HepG2 (cell line): Measurements from ENCODE around the gene TIMM23. TPM values are rescaled to one million over a fixed set of nuclear protein-coding genes. Genes with fewer than 3 reads are reported as not detected.

Source experiments
- CCAR2 ChIP-seq: fragments of 200-400 bp; formaldehyde crosslinking; optimal IDR thresholded peaks from 2 replicates; pipeline ENCODE3; 2018; ENCODE audit warnings: low read depth, mild to moderate bottlenecking, low read length, moderate library complexity
- DNMT1 ChIP-seq: sonication (generic); formaldehyde crosslinking; IDR thresholded peaks from 2 replicates; pipeline ENCODE4 v1.5.1; 2020; ENCODE audit warnings: mild to moderate bottlenecking, missing genetic modification reagents
- FIP1L1 ChIP-seq: fragments of 200-400 bp; formaldehyde crosslinking; IDR thresholded peaks from 2 replicates; pipeline ENCODE4 v1.6.1; 2018; ENCODE audit warnings: low read depth, mild to moderate bottlenecking, low read length, moderate library complexity, borderline replicate concordance; ENCODE audit not compliant: insufficient read depth
- MED1 ChIP-seq: sonication (generic); formaldehyde crosslinking; IDR thresholded peaks from 2 replicates; pipeline ENCODE4 v1.4.0; 2020; ENCODE audit warnings: missing genetic modification reagents
- SETDB1 ChIP-seq: sonication (generic); formaldehyde crosslinking; IDR thresholded peaks from 2 replicates; pipeline ENCODE4 v1.5.1; 2020; ENCODE audit warnings: missing genetic modification reagents, mild to moderate bottlenecking, borderline replicate concordance
- ZBTB7A ChIP-seq: sonication (generic); formaldehyde crosslinking; IDR thresholded peaks from 2 replicates; pipeline ENCODE4 v1.8.0; 2022; ENCODE audit warnings: mild to moderate bottlenecking, missing genetic modification reagents
- ZNF337 ChIP-seq: sonication (generic); formaldehyde crosslinking; IDR thresholded peaks from 2 replicates; pipeline ENCODE4 v1.5.1; 2020; ENCODE audit warnings: missing genetic modification reagents, low read depth, mild to moderate bottlenecking, borderline replicate concordance
- ZNF383 ChIP-seq: sonication (generic); formaldehyde crosslinking; IDR thresholded peaks from 2 replicates; pipeline ENCODE4 v1.4.0; 2020; ENCODE audit warnings: missing genetic modification reagents, mild to moderate bottlenecking, borderline replicate concordance
- polyA plus RNA-seq, 8 experiments: library from polyadenylated mRNA; depleted of rRNA in 3 of 8; stranded (reverse) in 7 of 8; unstranded in 1 of 8; fragments of >200 nt; fragmentation: Illumina TruSeq in 4 of 8; extraction: Trizol in 4 of 8; gene quantifications; 2 replicates each; pipeline versions ENCODE4 v1.2.1 to v1.2.3, GENCODE V29; 2011 to 2016; ENCODE audit warnings: low read depth in 4 of 8, missing spikeins in 1 of 8, mixed read lengths in 1 of 8; ENCODE audit not compliant: insufficient read depth in 1 of 8
- total RNA-seq, 5 experiments: library from RNA; depleted of rRNA; stranded (reverse); fragments of >200 nt; fragmentation: Illumina TruSeq; extraction: Trizol; gene quantifications; 2 replicates each; pipeline ENCODE4 v1.2.3, GENCODE V29; 2016; ENCODE audit warnings: low read depth in 1 of 5
- TF ChIP-seq, protein P1 (sequence below), 2 experiments: sonication (generic) in 1 of 2; formaldehyde crosslinking in 1 of 2; IDR thresholded peaks; 2 replicates each; pipeline versions ENCODE4 v1.6.1 to v1.9.0; 2014 to 2022; ENCODE audit warnings: antibody characterized with exemption in 1 of 2, borderline replicate concordance in 1 of 2, inconsistent platforms in 1 of 2, low read depth in 1 of 2, missing genetic modification reagents in 1 of 2
- TF ChIP-seq, protein P2 (sequence below): sonication (generic); formaldehyde crosslinking; conservative IDR thresholded peaks from 2 replicates; pipeline ENCODE4 v1.8.1; 2023; ENCODE audit warnings: missing genetic modification reagents
- TF ChIP-seq, protein P3 (sequence below): sonication (generic); formaldehyde crosslinking; IDR thresholded peaks from 2 replicates; pipeline ENCODE4 v1.5.0; 2020; ENCODE audit warnings: missing genetic modification reagents
- TF ChIP-seq, protein P4 (sequence below): sonication (generic); formaldehyde crosslinking; IDR thresholded peaks from 2 replicates; pipeline ENCODE4 v1.9.0; 2021; ENCODE audit warnings: missing genetic modification reagents, borderline replicate concordance
- TF ChIP-seq, protein P5 (sequence below): sonication (generic); formaldehyde crosslinking; IDR thresholded peaks from 2 replicates; pipeline ENCODE4 v1.5.0; 2020; ENCODE audit warnings: mild to moderate bottlenecking, missing genetic modification reagents, moderate library complexity

TIMM23 gene
- total and polyA plus RNA-seq, 2 of the 13 experiments (the other 11 are each of a cell fraction or from before 2014, with no cell fraction given): 80.2 to 98.6 TPM

DNA sequence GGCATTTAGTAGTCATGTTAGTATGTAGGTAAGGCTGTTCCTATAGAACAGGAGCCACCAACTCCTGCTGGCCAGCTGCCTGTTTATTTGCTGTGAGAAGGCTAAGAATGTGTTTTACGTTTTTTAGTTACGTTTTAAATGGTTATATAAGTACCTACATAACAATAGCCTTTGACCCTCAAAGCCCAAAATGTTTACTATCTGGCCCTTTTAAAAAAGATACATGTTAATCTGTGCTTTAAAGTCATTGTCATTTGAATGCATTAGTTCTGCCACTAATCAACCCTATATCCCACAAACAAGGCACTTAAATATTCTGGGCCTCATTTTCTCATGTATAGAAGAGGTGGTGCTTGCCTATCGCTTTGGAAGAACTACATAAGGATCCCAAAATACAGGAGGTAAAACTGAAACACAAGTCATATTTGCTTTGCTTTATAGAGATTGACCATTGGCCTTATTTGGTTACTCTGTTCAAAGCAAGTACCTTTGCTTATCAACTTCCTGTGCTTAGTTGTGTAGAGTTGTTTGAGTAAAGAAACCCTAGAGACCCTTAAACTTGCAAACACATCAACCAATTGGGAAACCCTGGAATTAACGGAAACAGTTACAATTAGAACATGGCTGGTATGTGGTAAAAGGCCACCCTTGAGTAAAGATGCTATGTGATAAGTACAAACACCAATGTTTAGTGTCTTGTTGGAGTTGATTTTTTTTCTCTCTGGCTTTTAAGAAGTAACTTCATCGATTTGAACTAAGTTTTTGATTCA lies 25.9 kb downstream of the TIMM23 start (continued):
- TF ChIP-seq, protein P1, sequence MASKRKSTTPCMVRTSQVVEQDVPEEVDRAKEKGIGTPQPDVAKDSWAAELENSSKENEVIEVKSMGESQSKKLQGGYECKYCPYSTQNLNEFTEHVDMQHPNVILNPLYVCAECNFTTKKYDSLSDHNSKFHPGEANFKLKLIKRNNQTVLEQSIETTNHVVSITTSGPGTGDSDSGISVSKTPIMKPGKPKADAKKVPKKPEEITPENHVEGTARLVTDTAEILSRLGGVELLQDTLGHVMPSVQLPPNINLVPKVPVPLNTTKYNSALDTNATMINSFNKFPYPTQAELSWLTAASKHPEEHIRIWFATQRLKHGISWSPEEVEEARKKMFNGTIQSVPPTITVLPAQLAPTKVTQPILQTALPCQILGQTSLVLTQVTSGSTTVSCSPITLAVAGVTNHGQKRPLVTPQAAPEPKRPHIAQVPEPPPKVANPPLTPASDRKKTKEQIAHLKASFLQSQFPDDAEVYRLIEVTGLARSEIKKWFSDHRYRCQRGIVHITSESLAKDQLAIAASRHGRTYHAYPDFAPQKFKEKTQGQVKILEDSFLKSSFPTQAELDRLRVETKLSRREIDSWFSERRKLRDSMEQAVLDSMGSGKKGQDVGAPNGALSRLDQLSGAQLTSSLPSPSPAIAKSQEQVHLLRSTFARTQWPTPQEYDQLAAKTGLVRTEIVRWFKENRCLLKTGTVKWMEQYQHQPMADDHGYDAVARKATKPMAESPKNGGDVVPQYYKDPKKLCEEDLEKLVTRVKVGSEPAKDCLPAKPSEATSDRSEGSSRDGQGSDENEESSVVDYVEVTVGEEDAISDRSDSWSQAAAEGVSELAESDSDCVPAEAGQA (IDR thresholded peaks at IDR 0.05; ENCODE audit: low read depth): no peak
- TF ChIP-seq, protein P1 (CRISPR knock-in tag; IDR thresholded peaks at IDR 0.05; ENCODE audit: borderline replicate concordance): peak; percentile 52; the same call in 1 of the 2 replicates
- TF ChIP-seq, protein P2, sequence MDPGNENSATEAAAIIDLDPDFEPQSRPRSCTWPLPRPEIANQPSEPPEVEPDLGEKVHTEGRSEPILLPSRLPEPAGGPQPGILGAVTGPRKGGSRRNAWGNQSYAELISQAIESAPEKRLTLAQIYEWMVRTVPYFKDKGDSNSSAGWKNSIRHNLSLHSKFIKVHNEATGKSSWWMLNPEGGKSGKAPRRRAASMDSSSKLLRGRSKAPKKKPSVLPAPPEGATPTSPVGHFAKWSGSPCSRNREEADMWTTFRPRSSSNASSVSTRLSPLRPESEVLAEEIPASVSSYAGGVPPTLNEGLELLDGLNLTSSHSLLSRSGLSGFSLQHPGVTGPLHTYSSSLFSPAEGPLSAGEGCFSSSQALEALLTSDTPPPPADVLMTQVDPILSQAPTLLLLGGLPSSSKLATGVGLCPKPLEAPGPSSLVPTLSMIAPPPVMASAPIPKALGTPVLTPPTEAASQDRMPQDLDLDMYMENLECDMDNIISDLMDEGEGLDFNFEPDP (CRISPR knock-in tag): no peak
- TF ChIP-seq SETDB1 (CRISPR knock-in tag): no peak
- TF ChIP-seq DNMT1 (CRISPR knock-in tag): no peak
- TF ChIP-seq FIP1L1: no peak
- TF ChIP-seq, protein P3, sequence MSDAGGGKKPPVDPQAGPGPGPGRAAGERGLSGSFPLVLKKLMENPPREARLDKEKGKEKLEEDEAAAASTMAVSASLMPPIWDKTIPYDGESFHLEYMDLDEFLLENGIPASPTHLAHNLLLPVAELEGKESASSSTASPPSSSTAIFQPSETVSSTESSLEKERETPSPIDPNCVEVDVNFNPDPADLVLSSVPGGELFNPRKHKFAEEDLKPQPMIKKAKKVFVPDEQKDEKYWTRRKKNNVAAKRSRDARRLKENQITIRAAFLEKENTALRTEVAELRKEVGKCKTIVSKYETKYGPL: peak; percentile 89; the same call in 1 of the 2 replicates
- TF ChIP-seq MED1 (CRISPR knock-in tag): peak; percentile 96
- TF ChIP-seq ZBTB7A (CRISPR knock-in tag): no peak
- no peak for TF ChIP-seq CCAR2
- TF ChIP-seq, protein P4, sequence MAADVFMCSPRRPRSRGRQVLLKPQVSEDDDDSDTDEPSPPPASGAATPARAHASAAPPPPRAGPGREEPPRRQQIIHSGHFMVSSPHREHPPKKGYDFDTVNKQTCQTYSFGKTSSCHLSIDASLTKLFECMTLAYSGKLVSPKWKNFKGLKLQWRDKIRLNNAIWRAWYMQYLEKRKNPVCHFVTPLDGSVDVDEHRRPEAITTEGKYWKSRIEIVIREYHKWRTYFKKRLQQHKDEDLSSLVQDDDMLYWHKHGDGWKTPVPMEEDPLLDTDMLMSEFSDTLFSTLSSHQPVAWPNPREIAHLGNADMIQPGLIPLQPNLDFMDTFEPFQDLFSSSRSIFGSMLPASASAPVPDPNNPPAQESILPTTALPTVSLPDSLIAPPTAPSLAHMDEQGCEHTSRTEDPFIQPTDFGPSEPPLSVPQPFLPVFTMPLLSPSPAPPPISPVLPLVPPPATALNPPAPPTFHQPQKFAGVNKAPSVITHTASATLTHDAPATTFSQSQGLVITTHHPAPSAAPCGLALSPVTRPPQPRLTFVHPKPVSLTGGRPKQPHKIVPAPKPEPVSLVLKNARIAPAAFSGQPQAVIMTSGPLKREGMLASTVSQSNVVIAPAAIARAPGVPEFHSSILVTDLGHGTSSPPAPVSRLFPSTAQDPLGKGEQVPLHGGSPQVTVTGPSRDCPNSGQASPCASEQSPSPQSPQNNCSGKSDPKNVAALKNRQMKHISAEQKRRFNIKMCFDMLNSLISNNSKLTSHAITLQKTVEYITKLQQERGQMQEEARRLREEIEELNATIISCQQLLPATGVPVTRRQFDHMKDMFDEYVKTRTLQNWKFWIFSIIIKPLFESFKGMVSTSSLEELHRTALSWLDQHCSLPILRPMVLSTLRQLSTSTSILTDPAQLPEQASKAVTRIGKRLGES (CRISPR knock-in tag): no peak
- TF ChIP-seq, protein P5, sequence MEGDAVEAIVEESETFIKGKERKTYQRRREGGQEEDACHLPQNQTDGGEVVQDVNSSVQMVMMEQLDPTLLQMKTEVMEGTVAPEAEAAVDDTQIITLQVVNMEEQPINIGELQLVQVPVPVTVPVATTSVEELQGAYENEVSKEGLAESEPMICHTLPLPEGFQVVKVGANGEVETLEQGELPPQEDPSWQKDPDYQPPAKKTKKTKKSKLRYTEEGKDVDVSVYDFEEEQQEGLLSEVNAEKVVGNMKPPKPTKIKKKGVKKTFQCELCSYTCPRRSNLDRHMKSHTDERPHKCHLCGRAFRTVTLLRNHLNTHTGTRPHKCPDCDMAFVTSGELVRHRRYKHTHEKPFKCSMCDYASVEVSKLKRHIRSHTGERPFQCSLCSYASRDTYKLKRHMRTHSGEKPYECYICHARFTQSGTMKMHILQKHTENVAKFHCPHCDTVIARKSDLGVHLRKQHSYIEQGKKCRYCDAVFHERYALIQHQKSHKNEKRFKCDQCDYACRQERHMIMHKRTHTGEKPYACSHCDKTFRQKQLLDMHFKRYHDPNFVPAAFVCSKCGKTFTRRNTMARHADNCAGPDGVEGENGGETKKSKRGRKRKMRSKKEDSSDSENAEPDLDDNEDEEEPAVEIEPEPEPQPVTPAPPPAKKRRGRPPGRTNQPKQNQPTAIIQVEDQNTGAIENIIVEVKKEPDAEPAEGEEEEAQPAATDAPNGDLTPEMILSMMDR (CRISPR knock-in tag): no peak
- TF ChIP-seq ZNF337 (CRISPR knock-in tag): 0 out of 2 replicates have a peak, but pooled peaks have one; percentile 44
- no peak for TF ChIP-seq ZNF383 (CRISPR knock-in tag)
